Sigmoid colon (tissue), 7 donors: ENCODE results near the gene ESYT3. TPM values are rescaled to one million over a fixed set of nuclear protein-coding genes. Genes with fewer than 3 reads are reported as not detected.
A peak's percentile ranks its signal among the peaks of the same experiment; 100 is the strongest.
"Not testable (repeated sequence)": the region's sequence is repeated elsewhere in the genome, so short reads cannot be mapped to it uniquely, and the experiment has no call there.

ENCODE experiments used
- DNase-seq: peaks from one replicate; pipeline ENCODE4 v3.0.0-alpha.2; 2019
- H3K27ac ChIP-seq, 4 donors: fragments of 200-600 bp; sonication (generic); one replicate each; pipeline ENCODE4 v1.5.1; 2016 to 2019; ENCODE audit warnings: mild to moderate bottlenecking in 1 of 4
- H3K27me3 ChIP-seq, 3 donors: fragments of 200-600 bp; sonication (generic); one replicate each; pipeline ENCODE4 v1.5.1; 2019; ENCODE audit warnings: mild to moderate bottlenecking in 1 of 3
- H3K36me3 ChIP-seq, 4 donors: fragments of 200-600 bp; sonication (generic); one replicate each; pipeline ENCODE4 v1.5.1; 2016 to 2019
- H3K4me1 ChIP-seq, 4 donors: fragments of 200-600 bp; sonication (generic); one replicate each; pipeline ENCODE4 v1.5.1; 2017 to 2019
- H3K4me3 ChIP-seq, 4 donors: fragments of 200-600 bp; sonication (generic); one replicate each; pipeline ENCODE4 v1.5.1; 2017 to 2019; ENCODE audit warnings: mild to moderate bottlenecking in 2 of 4, moderate library complexity in 1 of 4
- H3K9me3 ChIP-seq, 4 donors: fragments of 200-600 bp in 3 of 4; sonication (generic) in 3 of 4; one replicate each; pipeline versions ENCODE4 v1.5.1 to v1.6.1; 2013 to 2019
- EP300 ChIP-seq, 4 donors: sonication (generic); formaldehyde crosslinking; IDR thresholded peaks; one replicate each; pipeline ENCODE4 v1.6.1; 2017; ENCODE audit warnings: antibody characterized with exemption in 4 of 4
- POLR2A ChIP-seq, 2 donors: fragments of 450-650 bp; IDR thresholded peaks; one replicate each; pipeline ENCODE4 v1.6.1; 2016; ENCODE audit warnings: antibody characterized with exemption in 2 of 2, mild to moderate bottlenecking in 2 of 2, moderate library complexity in 2 of 2
- POLR2AphosphoS5 ChIP-seq, 4 donors: sonication (generic); formaldehyde crosslinking; IDR thresholded peaks; one replicate each; pipeline ENCODE4 v1.6.1; 2017; ENCODE audit warnings: antibody characterized with exemption in 4 of 4
- WGBS, 2 donors: extraction: QIAGEN DNeasy Blood & Tissue Kit; methylation state at CpG; one replicate each; pipeline ENCODE4 v1.1.7; 2013; 5-methylcytosine and 5-hydroxymethylcytosine counted together
- intact Hi-C: fragments of 100-400 bp; cut with DNase I; formaldehyde crosslinking; loops from one replicate; pipeline ENCODE4 v1.15.1; 2023
- polyA plus RNA-seq, 3 donors: library from polyadenylated mRNA; stranded (reverse); fragments of 200-250 nt; gene quantifications; one replicate each; pipeline ENCODE4 v1.2.3, GENCODE V29; 2013
- total RNA-seq, 4 donors: library from RNA; depleted of rRNA; stranded (reverse); fragments of >200 nt; gene quantifications; one replicate each; pipeline ENCODE4 v1.1.0, GENCODE V29; 2016
- TF ChIP-seq, protein P1 (sequence below), 4 experiments: fragments of 450-650 bp in 3 of 4; fragments of 200-600 bp in 1 of 4; IDR thresholded peaks; one replicate each; pipeline ENCODE4 v1.5.1; 2016 to 2019; ENCODE audit warnings: antibody characterized with exemption in 4 of 4, mild to moderate bottlenecking in 3 of 4, moderate library complexity in 2 of 4
- donor health status: healthy with polysubstance abuse.
- donor health status: Bipolar disorder and iron deficiency.
- donor health status: healthy.

Gene ESYT3
- total and polyA plus RNA-seq, 7 donors = 0.23 to 19.4 (median 15.1) TPM

DNA sequence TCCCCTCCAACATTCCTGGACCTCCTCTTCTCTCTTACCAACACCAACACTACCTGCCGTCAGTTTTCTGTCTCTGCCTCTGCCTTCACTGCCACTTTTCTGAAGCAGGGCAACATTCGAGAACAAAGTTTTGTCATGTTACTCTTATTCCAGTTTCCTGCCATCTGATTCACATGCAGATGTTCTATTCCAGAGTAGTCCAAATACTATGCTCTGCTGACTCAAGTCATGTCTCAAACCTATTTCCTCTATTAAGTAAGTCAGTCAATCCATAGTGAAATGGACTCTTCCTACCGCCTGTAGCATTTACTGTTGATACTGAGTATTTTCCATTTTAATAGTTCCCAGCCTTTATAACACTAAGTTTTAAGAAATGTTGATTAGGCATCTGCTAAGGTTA is 43.4 kb downstream of the ESYT3 start:
- intact Hi-C loops = no loop called here
- Histone ChIP-seq H3K36me3 (peaks cover 0 to 15% (median 0%) of the 10 kb centered on the region in 4 donors), H3K4me3 (no peak overlapping the region), H3K27me3 (no peaks in the 10 kb centered on the region), H3K4me1 (peaks cover 0 to 3% (median 0%) of the 10 kb centered on the region in 4 donors), H3K27ac (no peak overlapping the region), H3K9me3 (no peaks in the 10 kb centered on the region)
- 96 to 98% methylated on average over 3 of the region's 3 CpGs for WGBS, 2 donors
- DNase-seq = no peak
- TF ChIP-seq, protein P1, sequence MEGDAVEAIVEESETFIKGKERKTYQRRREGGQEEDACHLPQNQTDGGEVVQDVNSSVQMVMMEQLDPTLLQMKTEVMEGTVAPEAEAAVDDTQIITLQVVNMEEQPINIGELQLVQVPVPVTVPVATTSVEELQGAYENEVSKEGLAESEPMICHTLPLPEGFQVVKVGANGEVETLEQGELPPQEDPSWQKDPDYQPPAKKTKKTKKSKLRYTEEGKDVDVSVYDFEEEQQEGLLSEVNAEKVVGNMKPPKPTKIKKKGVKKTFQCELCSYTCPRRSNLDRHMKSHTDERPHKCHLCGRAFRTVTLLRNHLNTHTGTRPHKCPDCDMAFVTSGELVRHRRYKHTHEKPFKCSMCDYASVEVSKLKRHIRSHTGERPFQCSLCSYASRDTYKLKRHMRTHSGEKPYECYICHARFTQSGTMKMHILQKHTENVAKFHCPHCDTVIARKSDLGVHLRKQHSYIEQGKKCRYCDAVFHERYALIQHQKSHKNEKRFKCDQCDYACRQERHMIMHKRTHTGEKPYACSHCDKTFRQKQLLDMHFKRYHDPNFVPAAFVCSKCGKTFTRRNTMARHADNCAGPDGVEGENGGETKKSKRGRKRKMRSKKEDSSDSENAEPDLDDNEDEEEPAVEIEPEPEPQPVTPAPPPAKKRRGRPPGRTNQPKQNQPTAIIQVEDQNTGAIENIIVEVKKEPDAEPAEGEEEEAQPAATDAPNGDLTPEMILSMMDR (IDR thresholded peaks at IDR 0.05) = no peak
- TF ChIP-seq EP300 (IDR thresholded peaks at IDR 0.05) = no peak
- TF ChIP-seq POLR2AphosphoS5 (IDR thresholded peaks at IDR 0.05) = no peak

DNA sequence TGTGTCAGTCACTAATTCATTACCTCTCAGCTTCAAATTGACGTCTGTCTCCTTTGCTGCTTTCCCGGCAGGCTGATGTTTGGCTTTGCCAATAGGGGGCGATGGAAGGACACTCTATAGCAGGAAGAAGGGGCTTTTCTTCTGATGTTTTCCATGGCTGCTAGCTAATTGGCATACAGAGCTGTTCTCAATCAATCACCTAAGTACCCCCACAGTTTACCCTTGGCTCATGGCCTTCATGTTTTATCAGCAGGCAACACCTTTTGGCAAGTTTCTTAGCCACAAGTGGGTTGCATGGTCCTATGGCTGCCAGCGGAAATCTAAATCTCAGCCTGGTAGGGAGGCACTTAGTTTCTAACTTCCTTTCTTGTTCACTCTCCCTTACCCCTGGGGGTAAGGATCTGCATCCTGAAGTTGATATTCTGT is 45.0 kb downstream of the ESYT3 start:
- WGBS, 2 donors = 36 to 44% methylated on average over 4 of the region's 4 CpGs
- TF ChIP-seq, protein P1 (IDR thresholded peaks at IDR 0.05) = peak in 1 of 4 experiments; percentile 23
- TF ChIP-seq POLR2A (IDR thresholded peaks at IDR 0.05) = no peak

DNA sequence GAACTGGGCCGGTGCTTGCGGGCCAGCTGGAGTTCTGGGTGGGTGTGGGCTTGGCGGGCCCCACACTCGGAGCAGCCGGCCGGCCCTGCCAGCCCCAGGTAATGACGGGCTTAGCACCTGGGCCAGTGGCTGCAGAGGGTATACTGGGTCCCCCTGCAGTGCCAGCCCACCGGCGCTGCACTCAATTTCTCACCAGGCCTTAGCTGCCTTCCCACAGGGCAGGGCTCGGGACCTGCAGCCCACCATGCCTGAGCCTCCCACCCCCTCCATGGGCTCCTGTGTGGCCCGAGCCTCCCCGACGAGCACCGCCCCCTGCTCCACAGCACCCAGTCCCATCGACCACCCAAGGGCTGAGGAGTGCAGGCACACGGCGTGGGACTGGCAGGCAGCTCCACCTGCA is 50.3 kb downstream of the ESYT3 start:
- WGBS, 2 donors = 96 to 97% methylated on average over 17 of the region's 17 CpGs
- H3K9me3 ChIP-seq, H3K4me1 ChIP-seq, H3K27ac ChIP-seq, intact Hi-C loops, DNase-seq, H3K27me3 ChIP-seq, H3K36me3 ChIP-seq, H3K4me3 ChIP-seq: not testable (repeated sequence)

More for the DNA sequence above, 45.0 kb downstream of the ESYT3 start:
- Histone ChIP-seq H3K4me3 (no peak overlapping the region), H3K36me3 (peaks cover 0 to 15% (median 0%) of the 10 kb centered on the region in 4 donors), H3K4me1 (no peaks in the 10 kb centered on the region), H3K27me3 (no peaks in the 10 kb centered on the region), H3K27ac (no peak overlapping the region), H3K9me3 (no peaks in the 10 kb centered on the region)
- no peak for DNase-seq
- intact Hi-C loops = no loop called here

DNA sequence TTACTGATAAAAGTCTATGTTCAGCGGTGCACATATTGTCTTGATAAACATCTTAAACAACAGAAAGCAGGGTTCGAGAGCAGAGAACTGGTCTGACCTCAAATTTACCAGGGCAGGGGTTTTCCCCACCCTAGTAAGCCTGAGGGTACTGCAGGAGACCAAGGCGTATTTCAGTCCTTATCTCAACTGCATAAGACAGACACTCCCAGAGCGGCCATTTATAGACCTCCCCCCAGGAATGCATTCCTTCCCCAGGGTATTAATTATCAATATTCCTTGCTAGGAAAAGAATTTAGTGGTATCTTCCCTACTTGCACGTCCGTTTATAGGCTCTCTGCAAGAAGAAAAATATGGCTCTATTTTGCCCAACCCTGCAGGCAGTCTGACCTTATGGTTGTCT is 52.2 kb downstream of the ESYT3 start:
- H3K27me3 ChIP-seq, H3K27ac ChIP-seq, intact Hi-C loops, H3K4me1 ChIP-seq, H3K9me3 ChIP-seq, DNase-seq, H3K4me3 ChIP-seq, H3K36me3 ChIP-seq: not testable (repeated sequence)
- 92 to 94% methylated on average over 6 of the region's 6 CpGs for WGBS, 2 donors

DNA sequence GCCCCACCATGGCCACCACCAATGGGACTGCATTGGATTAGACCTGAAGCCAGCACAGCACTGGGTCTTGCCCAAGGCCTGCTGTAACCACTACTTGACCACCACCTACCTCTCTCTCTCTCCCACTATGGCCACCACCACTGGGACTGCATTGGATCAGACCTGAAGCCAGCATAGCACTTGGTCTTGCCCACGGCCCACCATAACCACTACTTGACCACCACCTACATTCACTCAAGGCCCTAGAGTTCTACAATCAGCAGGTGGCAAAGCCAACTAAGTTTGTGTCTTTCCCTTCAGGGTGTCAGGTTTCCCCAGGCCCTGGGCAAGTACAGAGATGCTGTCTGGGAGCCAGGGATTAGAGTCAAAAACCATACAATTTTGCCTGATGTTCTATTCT is 57.6 kb downstream of the ESYT3 start:
- H3K4me3 ChIP-seq = no peak overlapping the region
- no peaks in the 10 kb centered on the region for H3K27me3 ChIP-seq
- no peak for TF ChIP-seq POLR2A (IDR thresholded peaks at IDR 0.05)
- TF ChIP-seq, protein P1 (IDR thresholded peaks at IDR 0.05) = no peak
- no peak for TF ChIP-seq EP300 (IDR thresholded peaks at IDR 0.05)
- TF ChIP-seq POLR2AphosphoS5 (IDR thresholded peaks at IDR 0.05) = no peak
- H3K36me3 ChIP-seq = no peaks in the 10 kb centered on the region
- H3K4me1 ChIP-seq = peaks cover 0 to 18% (median 12%) of the 10 kb centered on the region in 4 donors
- peaks cover 0 to 7% (median under 1%) of the 10 kb centered on the region in 4 donors for H3K9me3 ChIP-seq
- H3K27ac ChIP-seq = no peak overlapping the region
- WGBS, 2 donors = 93 to 94% methylated on average over 1 of the region's 1 CpG
- intact Hi-C loops = no loop called here
- no peak for DNase-seq

DNA sequence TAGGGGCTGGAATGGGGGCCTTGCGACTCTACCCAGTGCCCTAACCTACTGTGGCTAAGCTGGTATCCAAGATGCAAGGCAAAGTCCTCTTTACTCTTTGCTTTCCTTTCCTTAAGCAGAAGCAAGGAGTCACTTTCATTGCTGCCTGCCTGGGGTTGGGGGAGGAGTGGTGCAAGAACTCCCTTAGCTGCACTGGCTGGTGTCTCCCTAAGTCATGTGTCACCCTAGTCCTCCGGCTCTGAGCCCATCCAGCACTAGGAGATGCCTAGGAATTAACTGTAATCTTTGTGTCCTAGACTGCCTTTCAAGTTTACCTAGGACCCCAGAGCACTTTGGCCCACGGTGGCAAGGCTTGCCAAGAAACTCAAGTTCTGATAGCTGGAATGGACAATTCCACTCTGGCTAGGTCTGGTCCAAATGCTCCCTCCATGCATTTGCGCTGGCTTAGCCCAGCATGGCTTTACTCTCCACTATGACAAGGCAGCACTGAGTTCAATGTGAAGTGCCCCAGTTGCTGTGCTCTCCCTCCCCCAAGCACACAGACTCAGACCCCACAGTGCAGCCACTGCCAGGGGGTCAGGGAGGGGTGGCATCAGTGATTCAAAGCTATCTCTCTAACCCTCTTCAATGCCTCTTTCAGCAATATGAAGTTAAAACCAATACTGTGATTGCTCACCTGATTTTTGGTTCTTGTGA is 58.7 kb downstream of the ESYT3 start:
- intact Hi-C loops = no loop called here
- H3K4me3 ChIP-seq = no peak overlapping the region
- TF ChIP-seq, protein P1 (IDR thresholded peaks at IDR 0.05) = no peak
- TF ChIP-seq POLR2AphosphoS5 (IDR thresholded peaks at IDR 0.05) (no peak), POLR2A (IDR thresholded peaks at IDR 0.05) (no peak), EP300 (IDR thresholded peaks at IDR 0.05) (no peak)
- no peak for DNase-seq
- H3K27me3 ChIP-seq = no peaks in the 10 kb centered on the region
- no peak overlapping the region for H3K27ac ChIP-seq
- no peaks in the 10 kb centered on the region for H3K36me3 ChIP-seq
- peaks cover 0 to 18% (median 12%) of the 10 kb centered on the region in 4 donors for H3K4me1 ChIP-seq
- H3K9me3 ChIP-seq = no peaks in the 10 kb centered on the region
- 96 to 97% methylated on average over 4 of the region's 4 CpGs for WGBS, 2 donors
